Right lung (tissue), 5 donors: ENCODE results near the gene TMEM107. TPM values are rescaled to one million over a fixed set of nuclear protein-coding genes. Genes with fewer than 3 reads are reported as not detected.

Experiments
- DNase-seq, 2 donors: peaks; one replicate each; pipeline ENCODE4 v3.0.0-alpha.2; 2013
- polyA plus RNA-seq, 5 donors: library from polyadenylated mRNA; unstranded; fragments of 120-200 nt; gene quantifications; one replicate each; pipeline versions ENCODE4 v1.2.1 to v1.2.3, GENCODE V29; 2013; ENCODE audit warnings: inconsistent platforms in 1 of 5, low replicate concordance in 1 of 5; ENCODE audit not compliant: insufficient read length in 5 of 5, insufficient read depth in 1 of 5

TMEM107 gene
- polyA plus RNA-seq, 5 donors, result 15.7 to 22.5 (median 20.1) TPM

DNA sequence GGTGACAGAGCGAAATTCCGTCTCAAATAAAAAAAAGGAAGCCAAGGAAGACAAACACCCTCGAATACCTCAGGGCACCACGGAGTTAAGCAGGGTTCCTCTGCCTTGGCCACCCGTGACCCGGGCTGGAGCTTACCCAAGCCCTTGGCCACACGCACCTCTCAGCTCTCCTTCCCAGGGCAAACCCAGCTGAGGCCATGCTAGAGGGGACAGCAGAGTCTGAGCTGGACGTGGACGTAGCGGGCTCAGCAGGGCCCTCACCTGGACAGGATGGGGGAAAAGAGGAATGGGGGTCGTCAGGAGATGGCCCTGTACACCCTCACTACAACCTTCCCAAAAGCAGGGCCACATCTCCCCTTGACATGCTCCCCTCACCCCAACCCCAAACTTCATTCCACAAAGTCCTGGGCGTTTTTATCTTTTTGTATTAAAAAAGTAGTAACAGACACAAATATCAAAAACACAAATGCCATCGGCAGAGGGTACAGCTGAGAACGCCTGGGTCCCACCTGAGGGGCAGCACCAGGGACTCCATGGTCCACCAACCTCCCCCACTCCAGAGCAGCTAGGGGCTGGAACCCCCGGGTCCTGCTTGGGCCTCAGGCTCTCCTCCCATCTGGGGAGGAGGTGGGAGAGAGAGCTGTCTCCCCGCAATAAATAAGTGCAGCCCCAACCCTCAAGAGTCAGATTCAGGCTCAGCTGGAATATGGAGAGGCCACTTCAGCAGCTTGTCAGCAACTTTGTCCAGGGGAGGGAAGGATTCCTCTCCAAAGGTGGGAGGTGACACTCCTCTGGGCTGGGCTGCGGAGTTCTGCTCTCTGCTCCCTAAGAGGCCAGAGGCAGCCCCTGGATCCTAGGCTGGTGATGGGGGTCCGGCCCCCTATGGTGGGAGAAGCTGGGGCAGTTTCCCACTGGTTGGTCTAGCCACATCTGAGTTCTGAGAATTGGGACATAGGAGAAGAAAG lies 35.8 kb downstream of the TMEM107 start:
- no peak for DNase-seq

DNA sequence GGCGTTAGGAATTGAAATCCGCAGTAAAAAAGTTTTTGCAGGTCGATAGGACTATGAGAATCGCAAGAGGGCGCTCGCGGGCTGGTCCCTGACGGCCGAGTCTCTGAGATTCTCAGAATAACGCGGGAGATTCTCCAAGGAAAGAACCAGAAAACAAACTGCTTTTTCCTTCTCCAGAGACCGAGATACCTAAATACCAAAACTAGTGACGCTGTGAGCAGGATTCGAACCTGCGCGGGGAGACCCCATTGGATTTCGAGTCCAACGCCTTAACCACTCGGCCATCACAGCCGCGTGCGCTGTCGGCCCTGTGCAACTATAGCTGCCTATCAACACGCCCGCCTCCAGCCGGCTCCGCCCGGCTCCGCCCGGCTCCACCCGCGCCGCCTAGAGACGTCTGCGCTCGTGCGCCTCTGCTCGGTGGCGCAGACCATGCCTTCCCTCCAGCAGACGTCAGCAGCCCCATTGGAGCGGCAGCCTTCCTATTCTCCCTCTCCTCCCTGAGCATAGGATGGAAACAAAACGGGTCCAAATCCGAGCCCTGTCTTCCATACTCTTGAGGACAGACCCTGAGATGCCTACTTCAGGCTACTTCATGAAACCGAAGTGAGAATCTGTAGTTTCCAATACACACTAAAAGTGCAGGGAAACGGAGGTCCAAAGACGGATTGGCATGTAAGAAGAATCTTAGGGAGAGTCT lies 37.4 kb downstream of the TMEM107 start:
- peak; percentile 98 to 99 for DNase-seq

DNA sequence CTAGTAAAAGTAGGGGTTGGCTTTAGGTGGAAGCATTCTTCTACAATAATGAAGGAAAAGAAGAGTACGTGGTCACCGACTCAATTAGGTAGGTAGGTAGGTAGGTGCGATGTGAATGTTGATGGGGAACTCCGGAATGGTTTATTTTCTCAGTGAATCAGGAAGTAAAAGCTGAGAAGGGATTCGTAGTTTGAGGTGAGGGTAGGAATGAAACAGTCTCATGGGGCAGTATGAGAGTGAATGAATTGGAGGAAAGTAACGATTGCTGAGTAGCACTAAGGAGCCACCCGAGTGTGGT lies 37.9 kb downstream of the TMEM107 start:
- DNase-seq, result no peak

DNA sequence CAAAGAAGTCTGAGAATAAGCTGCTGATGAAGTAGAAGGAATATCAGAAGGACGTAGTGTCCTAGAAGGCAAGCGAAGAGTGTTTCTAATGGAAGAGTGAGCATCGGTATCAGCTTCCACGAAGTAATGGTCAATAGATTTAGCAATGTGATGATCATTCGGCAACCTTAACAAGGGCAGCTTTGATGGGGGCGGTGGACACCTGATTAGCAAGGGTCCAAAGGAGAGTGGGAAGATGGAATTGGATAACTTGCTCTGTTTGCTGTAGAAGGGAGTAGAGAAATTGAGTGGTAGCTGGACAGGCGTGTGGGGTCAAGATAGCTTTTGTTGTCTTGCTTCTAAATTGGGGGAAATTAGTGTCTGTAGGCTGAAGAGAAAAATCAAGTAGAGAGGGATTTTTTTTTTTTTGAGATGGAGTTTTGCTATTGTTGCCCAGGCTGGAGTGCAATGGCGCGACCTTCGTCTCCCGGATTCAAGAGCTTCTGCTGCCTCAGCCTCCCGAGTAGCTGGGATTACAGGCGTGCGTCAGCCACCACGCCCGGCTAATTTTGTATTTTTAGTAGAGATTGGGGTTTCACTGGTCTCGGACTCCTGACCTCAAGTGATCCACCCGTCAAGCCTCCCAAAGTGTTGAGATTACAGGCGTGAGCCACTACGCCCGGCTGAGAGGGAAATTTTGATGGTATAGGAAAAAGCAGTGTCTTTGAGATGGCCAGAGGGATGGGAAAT lies 38.4 kb downstream of the TMEM107 start:
- no peak for DNase-seq

DNA sequence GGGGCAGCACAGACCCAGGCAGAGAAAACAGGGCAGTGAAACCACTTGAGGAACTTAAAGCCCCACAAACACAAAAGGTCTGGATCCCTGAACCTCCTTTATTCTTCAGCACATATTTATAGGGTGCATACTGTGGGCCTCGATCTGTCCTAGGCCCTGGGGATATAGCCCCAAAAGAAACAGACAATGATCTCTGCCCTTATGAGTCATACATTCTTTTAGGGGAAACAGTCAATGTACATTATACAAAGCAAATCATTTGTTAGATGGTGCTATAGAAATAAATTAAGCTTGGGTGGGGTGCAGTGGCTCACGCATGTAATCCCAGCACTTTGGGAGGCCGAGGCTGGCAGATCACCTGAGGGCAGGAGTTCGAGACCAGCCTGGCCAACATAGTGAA lies 42.2 kb downstream of the TMEM107 start:
- DNase-seq, result no peak

DNA sequence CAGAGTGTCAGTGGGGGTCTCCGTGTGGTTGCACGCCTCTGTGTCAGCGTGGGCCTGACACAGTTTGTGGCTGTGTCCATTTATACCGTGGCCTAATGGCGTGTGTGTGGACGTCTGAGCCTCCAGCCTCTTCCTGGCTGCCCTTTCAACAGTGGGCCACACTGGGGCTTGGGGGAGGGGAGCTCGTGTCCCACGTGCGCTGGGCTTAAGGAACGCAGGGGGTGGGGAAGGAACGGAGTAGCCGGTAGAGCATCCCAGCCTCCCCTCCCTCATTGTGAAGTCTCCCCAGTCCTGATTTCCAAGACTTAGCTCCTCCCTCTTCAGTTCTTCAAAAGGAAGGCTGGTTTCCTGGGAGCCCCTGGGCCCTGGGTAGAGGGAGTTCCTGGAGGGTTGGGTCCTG lies 42.8 kb downstream of the TMEM107 start:
- no peak for DNase-seq

DNA sequence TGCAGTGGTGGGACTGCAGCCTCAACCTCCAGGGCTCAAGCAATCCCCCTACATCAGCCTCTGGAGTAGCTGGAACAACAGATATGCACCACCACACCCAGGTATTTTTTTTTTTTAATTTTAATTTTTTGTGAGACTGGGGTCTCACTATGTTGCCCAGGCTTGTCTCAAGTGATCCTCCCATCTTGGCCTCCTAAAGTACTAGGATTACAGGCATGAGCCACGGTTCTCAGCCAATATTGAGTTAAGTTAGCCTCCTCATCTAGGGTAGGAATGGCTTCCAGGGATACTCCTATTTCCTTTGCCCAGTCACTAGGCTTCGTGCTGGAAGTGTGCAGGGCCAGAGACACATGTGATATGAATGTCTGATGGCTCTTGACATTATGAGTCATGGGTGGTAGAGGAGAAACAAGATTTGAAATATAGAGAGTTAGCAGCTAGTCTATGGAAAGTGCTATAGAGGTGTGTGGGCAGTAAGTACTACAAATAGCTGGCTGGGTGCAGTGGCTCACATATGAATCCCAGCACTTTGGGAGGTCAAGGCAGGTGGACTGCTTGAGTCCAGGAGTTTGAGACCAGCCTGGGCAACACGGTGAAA lies 44.2 kb downstream of the TMEM107 start:
- DNase-seq, result no peak

DNA sequence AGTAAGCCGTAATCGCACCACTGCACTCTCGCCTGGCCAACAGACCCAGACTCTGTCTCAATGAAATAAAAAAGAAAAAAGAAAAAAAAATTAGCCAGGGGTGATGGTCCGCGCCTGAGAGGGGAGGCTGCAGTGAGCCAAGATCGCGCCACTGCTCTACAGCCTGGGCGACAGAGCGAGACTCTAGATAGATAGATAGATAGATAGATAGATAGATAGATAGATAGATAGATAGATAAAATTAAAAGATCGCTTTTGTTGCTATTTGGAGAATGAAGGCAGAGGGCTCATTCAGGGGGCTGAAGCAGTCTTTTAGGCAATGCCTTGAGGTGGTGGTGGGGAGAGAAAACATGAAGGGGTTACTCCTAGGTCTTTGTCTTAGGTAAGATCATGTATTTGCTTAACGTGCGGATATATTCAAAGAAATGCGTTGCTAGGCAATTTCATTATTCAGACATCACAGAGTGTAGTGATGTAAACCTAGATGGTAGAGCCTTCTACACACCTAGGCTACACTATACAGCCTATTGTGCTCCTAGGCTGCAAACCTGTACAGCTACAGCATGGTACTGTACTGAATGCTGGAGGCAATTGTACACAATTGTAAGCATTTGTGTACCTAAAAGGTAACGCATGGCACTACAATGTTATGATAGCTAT lies 47.9 kb downstream of the TMEM107 start:
- no peak for DNase-seq

DNA sequence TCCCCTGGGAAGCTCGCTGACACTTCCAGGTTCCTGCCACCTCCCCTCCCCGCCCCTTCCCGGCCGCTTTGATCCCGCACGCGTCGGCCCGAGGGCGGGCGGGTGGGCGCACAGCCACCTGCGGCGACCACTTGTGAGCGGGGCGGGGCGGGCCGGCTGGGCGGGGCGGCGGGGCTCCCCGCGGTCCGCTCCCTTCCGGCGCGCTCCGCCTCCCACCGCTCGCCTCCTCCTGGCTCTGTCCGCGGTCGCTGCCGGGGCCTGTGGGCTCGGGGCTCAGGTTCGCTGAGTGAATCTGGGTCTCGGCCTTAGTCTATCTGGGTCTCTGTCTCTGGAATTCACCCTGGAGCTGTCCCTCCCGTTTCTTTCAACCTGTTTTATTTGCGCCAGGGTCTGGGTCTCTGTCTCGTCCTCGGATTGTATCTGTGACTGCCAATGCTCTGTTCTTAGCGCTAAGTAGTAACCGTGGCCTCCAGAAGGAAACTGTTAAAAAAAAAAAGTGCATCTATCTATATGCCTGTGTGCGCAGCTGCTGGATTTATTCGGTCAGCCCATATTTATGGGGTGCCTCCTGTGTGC lies 49.6 kb downstream of the TMEM107 start:
- DNase-seq, result peak in 1 of 2 donors; percentile 64

DNA sequence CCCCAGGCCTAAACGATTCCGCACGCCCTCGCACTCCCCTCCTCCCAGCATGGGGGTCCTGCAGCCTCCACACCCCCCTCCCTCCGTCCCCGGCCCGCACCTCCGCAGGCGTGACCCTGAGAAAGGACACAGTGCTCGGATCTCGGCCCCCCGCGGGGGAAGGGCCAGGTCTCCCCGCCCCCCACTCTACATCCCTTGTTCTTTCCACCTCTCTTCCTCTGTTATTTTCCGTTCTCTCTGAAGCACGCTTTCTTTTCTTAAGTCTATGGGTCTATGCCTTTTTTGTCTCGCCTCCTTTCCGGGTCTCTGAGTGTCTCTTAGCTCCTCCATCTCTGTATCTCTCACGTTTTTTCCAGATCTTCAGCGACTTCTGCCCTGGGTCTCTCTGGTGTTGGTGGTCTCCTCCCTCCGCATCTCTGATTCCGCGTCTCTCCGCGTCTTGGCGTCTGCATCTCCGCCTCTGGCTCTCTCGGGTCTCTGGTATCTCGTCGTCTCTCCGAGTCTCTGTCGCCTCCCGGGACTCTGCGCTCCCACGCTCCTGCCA lies 50.2 kb downstream of the TMEM107 start:
- no peak for DNase-seq

DNA sequence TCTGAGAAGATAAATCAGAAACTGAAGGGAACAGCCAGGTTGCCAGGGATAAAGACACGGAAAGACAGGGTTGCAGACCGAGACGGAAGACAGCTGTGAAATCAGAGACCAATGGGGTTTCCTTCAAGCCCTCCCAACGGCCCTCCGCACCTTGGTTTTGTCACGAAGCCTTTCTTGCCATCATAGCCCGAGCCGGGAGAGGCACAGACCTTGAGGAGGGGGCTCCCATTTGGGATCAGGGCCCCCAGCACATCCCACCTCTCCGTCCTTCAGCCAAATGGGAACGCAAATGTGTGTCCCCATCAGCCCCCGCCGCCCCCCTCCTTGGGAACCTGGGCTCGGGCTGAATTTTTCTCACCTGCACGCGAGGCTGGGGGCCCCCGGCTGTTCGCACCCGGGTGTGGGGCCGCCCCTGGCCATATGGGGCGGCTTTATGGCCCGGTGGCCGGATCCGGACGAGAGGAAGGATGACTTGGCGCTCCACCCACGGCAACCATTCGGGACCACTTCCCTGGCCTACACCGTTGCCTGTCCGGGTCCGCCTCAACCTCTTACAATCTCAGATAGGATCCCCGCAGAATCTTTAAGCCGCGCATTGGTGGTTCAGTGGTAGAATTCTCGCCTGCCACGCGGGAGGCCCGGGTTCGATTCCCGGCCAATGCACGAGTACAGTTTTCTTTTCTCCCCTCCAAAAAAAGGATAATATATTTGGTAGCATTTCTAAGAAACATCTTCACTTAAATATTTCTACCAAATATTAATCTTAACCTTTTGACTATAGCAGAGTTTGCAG lies 50.8 kb downstream of the TMEM107 start:
- DNase-seq, result peak; percentile 75 to 86

DNA sequence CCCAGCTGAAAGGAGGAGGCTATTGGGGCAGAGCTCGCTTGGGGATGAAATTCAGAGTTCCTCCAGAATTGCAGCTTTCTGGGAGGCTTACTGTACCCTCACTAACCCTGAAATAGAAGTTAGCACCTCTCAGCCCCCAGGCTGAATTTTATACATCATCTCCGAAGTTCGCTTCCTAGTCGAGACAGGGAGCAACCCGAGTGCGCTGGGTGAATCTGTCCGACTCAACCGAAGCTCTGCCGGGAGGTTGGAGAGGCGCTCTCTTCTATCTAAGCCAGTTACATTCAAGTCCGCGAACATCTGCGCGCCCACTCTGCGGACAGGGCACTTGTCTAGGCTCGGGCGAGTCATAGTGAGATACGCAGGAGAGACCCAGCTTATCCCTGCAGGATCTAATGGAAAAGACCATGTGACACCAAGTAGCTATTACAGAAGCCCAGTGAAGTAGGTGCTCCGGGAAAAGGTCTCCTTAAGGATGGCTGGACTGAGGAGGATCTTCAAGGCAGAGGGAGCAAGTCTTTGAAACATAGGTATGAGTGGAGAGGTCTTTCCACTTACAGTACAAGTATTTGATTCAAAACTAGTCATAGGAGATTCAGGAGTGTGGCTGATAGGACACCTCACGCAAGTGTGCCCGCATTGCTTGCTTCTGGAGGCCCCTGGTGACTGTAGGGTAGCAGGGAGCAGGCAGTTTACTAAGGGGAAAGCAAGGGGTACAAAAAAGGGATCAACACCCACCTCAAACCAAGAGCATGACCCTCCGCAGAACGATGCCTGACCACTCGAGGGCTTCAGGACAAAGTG lies 51.6 kb downstream of the TMEM107 start:
- DNase-seq, result no peak

DNA sequence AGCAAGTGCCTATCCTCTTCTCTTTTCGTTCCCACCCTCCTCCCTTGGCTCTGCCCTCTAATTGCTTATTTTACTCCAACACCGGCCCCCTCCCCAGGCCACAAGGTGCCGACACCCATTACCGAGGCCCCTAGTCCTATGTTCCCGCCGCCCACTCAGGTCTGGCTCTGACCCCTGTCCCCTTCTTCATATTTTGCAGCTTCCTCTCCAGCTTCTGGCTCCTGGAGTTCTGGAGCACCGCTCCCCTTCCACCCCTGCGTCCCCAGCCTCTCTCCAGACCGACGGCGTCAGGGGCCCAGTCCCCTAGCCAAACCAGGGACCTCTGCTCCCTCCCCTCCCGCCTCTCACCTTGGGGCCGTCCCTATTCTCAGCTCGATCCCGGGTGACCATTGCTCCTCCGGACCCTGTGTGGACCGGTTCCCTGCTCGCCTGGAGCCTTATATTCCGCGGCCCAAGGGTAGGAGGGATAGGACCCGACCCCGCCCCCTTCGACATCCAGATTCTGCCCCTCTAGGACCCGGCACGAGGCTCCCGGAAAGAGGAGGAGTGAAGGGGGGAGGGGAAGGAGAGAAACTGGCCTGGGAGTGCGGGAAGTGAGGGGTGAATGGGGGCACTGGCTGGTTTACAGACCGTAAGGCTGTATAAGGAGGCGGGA lies 52.4 kb downstream of the TMEM107 start, which contains the start of gene HES7:
TSS of gene HES7 (minus strand) at position 412 of the 655 bp plus-strand sequence. CDS start at position 390, 22 bp downstream.
- peak in 1 of 2 donors; percentile 23 for DNase-seq

DNA sequence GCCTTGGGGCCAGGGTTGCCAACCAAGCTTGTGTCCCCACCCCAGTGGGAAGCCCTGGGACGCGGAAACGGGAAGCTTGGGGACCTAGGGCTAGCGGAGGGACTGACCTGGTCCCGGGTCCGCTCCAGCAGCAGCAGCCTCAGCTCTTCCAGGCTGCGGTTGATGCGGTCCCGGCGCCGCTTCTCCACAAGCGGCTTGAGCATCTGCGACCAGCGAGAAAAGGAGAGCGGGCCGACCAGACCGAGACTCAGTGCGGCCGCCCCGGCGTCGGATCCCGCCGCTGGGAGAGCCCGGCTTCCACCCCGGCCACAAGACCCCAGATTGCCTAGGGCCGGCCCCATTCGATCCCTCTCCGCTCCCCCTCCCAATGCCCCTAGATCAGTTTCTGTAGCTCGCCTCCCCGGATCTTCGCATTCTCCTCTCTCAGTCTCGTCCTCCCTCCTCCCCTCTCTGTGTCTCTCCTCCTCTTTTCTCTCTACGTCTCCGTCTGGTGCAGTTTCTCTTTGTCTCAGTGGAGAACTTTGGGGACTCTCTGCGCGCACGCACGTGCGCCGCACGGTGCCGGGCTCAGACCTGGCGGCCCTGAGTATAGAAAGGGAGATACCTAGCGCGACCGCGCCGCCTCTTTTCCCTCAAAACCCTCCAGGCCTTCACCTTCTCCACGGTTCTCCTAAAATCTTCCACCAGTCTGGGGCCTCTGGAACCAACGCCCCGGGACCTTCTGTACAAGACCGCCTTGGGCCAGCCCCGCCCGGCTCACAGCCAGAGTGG lies 53.1 kb downstream of the TMEM107 start:
- peak in 1 of 2 donors; percentile 15 for DNase-seq
